ENCODE data around the gene HS3ST3A1.

Gene HS3ST3A1

DNA sequence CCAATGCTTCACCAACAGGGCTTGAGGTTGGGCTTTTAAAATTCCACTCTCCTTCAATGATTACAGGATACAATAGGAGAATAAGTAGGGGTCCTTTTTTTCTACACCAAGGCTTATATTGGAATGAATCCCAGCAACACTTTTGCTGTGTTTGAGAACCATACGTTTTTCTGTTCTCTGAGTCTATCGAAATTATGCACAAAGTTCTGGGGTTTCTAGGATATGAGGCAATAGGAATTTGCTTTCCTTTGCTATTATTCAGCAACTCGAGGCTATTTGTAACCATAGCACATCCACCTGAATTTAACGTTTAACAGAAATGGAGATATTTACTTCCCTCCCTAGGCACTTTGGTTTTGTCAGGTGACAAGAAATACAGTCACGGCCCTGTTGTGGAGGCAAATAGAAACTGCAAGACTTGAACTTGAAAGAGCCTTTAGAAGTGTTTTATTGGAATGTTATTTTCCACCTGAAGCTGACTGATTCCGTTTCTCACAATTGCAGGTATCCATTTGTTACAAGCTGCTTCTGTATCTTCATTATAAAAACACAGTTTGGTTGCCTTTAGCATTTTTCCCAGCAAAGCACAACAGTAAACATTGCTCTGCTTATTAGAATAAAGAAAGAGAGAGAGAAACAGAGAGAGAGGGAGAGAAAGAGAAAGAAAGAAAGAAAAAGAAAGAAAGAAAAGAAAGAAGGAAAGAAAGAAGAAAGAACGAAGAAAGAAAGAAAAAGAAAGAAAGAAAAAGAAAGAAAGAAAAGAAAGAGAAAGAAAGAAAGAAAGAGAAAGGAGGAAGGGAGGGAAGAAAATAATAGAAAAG is 109.6 kb downstream of the HS3ST3A1 start:
- no peak for DNase-seq

DNA sequence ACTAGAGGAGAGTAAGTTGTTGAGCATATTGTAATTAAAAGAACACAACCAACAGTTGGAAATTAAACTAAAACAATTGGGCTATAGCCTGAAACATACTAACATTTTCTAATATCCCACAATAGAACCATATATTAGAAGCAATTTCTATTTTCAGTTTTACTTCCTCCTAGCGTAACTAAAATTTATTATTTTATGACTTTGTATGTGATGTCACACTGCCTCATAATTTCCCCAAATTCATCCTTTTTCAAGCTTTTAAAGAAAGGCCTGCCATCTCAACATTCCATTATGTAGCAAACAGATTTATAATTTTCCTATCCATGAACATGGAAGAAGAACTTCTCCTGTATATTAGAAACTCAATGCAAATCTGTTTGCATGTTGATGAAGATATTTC is 110.2 kb downstream of the HS3ST3A1 start:
- DNase-seq: no peak

DNA sequence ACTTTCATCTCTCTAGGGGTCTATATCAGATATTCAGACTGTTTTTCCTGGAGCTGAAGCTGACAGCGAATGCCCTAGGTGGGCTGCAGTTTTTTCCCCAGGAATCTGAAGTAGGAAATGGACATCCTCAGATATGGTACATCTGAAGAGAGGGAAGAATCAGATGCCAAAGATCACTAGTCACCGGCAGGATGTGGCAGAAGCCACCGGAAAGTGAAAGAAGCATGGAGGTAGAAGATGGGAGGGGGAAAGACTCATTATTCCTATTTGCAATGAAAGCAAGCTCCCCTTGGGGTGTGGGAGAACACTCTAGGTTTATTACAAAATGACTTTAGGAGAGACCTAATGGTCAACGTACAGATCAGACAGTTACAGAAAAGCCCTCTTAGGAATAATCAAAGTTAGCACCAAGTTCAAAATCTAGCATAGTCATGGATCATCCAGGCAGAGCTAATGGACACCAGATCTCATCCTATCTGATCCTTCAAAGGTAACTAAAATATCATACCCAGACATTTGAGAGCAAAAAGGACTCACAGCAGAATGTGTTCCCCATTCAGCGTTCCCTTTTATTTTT is 110.7 kb downstream of the HS3ST3A1 start:
- no peak for DNase-seq

DNA sequence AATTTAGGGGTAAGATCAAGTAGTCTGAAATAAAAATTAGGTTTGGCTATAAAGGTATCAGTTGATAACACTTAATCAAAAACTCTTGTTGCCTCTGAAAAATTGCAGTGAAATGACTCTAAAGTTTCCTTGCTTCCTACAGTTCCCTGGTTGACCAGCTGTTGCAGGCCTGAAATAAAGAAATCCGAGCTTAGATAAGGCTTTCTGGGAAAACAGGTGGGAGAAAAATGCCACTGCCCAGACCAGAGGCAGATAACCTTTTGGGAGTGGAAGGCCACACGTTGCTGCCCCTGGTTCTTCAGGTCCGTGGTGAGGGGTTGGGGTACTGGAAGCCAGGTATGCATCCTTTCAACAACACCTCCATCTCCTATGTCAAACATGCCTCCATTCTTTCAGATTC is 111.3 kb downstream of the HS3ST3A1 start:
- no peak for DNase-seq

DNA sequence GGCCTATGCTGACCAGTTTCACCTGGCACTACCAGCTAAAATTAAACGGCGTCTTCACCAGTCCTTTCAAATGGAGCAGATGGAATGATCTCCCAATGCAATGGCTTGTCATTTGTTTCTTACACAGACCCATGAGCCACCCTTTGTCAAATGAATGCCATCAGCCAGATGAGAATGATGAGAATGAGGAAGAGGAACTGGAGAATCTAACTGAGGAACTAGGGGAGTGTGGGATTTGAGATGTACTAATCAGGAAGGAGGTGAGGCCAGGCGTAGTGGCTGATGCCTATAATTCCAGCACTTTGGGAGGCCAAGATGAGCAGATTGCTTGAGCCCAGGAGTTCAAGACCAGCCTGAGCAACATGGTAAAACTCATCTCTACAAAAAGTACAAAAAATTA is 116.4 kb downstream of the HS3ST3A1 start:
- DNase-seq: no peak

DNA sequence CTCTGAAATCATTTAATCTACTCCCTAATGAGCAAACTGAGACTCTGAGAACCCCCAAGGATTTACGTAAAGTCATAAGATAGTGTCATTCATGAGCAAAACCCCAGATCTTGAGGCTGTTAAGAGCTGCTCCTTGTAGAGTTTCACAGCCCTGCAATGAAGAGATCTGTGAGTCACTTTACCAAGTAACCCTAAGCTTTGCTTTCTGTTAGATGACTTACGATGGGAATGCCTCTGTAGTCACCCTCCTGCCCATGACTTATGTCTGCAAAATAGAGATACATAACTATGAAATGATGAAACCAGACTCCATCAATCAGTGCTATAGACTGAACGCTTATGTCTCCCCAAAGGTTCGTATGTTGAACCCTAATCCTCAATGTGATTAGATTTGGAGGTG is 117.7 kb downstream of the HS3ST3A1 start:
- DNase-seq: no peak

DNA sequence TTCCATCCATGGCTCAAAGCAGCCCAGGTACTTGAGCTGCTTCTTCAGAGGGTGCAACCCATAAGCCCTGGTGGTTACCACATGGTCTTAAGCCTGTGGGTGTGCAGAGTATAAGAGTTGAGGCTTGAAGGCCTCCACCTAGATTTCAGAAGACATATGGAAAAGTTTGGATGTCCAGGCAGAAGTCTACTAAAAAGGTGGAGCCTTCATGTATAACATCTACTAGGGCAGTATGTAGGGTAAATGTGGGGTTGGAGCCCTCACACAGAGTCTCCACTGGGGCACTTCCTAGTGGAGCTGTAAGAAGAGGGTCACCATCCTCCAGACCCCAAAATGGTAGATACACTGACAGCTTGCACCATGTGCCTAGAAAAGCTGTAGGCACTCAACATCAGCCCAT is 120.9 kb downstream of the HS3ST3A1 start:
- DNase-seq: no peak

DNA sequence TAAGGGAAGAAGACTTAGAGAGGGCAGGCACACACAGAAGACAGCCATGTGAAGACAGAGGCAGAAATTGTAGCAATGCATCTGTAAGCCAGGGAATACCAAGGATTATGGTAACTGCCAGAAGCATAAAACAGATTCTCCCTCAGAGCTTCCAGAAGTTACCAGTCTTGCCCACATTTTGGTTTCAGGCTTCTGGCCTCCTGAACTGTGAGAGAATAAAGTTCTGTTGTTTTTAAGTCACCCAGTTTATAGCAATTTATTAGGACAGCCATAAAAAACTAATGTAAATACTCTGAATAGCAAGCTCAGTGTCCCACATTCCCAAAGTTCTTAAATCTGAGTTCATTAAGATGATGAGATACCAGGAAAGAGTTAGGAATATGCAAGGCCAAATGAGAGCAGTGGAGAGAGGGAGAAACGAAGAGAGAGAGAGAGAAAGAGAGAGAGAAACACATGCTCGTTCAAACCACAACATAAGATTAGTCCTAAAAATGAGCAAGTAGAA is 123.4 kb downstream of the HS3ST3A1 start:
- no peak for DNase-seq

DNA sequence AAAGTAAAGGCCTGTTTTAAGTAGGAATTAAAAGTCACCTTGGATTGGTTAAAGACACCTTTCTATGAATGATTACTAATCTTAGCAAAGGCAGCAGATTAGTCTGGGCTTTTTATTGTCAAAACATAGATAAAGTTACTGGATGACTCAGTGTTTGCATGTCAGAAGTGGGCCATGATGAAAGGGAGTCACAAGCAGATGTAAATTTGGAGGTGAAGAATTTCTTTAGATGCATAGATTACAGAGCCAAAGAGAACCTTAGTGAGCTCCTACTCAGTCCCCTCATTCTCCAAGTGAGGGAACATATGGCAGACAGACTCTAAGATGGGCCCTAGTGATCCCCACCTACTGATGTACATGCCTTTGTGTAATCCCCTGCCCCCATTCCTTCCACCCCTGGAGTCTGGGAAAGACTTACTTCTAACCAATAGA is 124.5 kb downstream of the HS3ST3A1 start:
- DNase-seq: no peak

DNA sequence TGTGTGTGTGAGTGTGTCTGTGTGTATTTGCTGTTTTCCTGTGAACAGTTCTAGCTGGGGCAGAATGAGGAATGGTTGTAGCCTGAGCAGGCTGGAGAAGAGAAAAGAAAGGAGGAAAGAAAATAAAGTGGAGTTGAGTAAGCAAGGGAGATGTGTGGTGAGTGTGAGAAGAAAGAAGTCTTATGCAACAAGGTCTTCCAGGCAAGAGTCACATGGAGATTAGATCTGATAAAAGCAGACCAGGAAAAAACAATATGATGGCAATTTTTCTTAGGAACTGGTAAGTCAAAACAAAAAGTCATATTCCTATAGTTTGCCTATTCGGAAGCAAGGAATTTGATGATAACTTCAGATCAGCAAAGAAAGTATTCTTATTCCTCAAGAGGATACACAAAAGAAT is 125.0 kb downstream of the HS3ST3A1 start:
- DNase-seq: no peak

DNA sequence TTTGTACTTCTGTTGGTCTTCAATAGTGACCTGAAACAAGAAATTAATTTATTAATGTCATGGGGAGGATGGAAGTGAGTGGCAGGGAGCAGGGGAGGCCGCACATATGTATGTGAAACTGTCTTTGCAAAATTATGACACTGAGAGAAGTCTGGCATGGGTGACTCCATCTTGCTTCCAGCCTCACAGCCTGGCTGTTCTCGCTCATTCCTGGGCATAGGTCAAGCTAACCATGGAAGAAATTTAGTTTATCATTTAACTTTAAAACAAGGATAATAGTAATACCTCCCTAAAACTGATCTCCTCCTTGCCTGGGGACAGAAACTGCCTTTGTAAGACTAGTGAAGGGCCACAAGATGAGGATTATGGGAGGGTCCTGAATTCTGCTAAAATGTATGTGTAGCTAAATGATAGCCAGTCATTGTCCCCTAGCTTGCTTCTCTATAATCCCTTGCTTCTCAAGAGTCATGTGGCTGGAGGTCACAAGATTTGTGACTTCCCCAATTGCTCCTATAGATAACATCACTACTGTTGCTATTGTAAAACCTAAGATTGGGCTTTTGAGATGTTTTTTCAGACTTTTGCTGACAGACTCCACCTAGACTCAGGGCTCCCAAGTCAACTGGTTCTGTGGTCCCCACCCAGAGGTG is 126.0 kb downstream of the HS3ST3A1 start:
- no peak for DNase-seq

DNA sequence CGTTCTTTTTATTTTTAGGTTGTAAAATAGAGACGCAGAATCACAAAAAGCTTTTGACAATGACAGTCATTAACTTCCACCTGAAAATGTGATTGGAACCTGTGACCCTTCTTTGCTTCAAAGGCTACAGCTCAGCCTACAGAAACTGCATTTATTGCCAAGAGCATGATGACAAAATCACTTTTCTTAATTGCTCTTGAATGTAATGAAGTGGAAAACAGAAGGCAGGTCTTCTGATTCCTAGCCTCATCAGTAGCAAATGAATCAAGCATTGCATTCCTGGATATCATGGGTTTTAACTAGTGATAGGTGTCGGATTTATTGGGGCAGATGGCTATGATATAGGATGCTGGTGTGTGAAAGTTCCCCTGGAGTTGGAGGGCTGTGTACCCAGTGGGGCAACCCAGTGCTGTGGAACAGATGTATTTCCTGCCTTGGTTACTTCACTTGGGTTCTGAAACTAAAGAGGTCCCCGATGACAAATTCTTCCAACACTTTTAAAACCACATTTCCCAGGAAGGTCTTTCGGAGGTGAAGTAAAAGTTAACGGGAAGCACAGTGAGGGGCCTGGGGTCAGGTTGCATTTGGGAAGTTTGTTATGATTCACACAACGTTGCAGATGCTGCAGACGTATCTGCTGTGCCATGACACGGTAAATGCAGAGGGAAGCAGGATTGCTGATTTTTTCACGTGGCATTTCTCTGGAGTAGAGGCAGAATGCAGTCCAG is 127.5 kb downstream of the HS3ST3A1 start:
- no peak for DNase-seq

DNA sequence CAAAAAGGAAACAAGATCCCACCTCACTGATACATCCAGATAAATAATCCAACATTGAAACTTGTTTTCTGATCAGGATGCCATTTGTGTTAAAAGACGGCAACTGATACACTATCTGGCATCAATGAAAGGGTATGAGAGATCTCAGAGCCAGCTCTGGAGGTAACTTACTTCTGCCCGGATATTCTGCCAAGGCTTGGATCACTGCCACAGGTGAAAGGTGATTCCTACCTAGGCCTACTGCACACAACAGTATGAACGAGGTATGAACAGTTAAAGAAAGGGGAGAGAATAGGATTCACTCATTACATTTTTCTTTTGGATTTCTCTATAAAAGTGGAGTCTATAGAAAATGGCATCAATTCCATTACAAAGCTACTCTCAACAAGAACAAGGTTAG is 136.1 kb downstream of the HS3ST3A1 start:
- no peak for DNase-seq

DNA sequence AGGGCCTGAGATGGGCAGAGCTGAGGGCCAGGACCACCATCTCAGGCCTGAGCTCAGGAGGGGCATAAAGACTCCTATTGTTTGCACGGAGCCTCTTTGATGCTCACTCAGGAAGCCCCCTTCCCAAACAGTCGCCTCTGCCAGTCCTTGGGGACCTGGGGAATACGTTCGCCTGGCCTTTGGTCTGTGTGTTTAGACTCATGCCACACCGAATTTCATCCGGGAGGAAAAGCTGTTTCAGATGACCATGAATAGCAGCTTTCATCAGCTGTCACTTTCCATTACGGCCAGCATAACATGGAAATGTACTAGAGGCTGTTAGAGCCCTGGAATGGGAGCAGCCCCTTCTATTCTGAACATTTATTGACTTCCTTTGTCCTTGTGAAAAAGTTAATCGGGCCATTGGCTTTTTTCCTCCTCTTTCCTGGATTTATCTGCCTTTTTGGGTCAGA is 139.0 kb downstream of the HS3ST3A1 start:
- no peak for DNase-seq

DNA sequence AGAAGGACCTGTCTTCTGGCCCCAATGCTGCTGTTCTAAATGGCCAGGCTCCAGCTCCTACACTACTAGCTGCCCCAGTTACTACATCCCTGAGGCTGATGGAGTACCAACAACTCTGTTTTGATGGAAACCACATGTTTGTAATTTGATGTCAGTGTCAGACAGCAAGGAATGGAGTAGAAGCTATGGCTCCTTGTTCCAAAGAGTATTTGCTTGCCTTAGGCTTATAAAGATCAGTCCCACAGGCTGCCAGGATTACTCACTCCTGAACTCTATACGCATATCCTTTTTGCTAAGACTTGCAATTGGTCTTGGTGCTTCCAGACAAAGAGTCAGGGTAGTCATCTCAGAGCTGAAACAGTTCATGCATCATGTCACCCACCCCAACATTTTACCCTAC is 139.6 kb downstream of the HS3ST3A1 start:
- no peak for DNase-seq

DNA sequence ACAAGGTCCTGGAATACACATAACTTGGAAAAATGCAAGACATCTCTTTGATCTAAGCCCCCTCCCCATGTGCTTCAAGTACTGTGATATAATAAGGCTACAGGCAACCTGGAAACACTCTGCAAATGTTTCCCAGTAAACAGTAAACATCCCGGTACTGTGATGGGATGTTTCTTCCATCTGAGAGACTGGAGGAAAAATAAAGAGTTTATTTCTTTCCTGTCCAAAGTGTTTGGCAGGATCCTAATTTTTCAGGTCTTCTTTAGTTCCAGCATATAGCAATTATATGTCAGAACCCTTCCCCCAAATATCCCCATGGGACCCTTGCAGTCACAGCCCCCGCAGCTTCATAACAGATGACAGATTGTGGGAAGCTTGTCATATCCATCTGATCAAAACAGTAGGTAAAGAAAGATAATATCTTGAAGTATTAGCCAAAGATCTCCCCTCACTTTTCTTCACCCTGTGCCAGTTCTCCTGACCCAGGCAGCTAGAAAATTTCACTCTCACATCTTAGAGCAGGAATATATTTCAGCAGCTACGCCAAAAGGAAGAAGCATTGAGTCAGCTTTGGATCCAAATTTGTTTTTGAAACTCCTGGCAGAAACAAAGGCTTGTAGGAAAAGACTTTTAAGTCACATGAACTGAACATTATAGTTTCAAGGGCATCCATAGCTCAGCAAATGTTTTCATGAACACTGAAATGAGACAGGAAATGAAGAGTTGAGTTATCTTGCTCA is 141.3 kb downstream of the HS3ST3A1 start:
- no peak for DNase-seq

DNA sequence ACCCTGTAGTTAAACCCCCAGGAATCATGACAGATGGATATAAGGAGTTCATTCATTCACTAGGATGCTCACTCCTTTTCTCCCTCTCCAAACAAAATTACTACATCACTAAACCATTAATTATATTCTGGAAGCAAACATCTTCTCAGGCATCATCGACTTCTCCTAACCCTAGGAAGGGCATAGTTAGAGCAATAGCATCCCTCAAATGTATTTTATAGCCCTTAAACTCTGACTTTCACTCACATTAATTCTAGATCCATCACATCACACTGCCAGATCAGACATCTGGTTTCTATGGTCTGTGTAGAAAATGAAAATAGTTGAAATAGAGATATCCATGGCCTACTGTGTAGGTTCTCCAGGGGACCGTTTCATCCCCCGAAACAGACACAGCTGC is 143.9 kb downstream of the HS3ST3A1 start:
- DNase-seq: no peak

All from right kidney (tissue), 1 donor.